GM19467 (cell line): ENCODE measurements around the gene PPP1R7.
A peak's percentile ranks its signal among the peaks of the same experiment; 100 is the strongest.
"Not testable (repeated sequence)": the region's sequence is repeated elsewhere in the genome, so short reads cannot be mapped to it uniquely, and the experiment has no call there.

Experiments used
- ATAC-seq: cut with Tn5 transposase; IDR thresholded peaks from one replicate; pipeline ENCODE4 v1.9.1; 2021; ENCODE audit warnings: mild to moderate bottlenecking, moderate library complexity; ENCODE audit not compliant: unreplicated experiment

Gene PPP1R7

GRCh38 chr2:241149925-241150659 lies at the start of gene PPP1R7:
Gene PPP1R7 (plus strand): TSS chr2:241150467. CDS start chr2:241150496, 29 bp downstream.
- peak; percentile 71 for ATAC-seq

GRCh38 chr2:241102239-241102803 lies 47.9 kb upstream of the PPP1R7 start, which contains the start of gene MTERF4:
Gene MTERF4 (minus strand): TSS chr2:241102287. CDS start chr2:241102273, 14 bp downstream.
- peak; percentile 81 for ATAC-seq

GRCh38 chr2:241103176-241103595 lies 47.1 kb upstream of the PPP1R7 start:
- no peak for ATAC-seq

- ATAC-seq, result not testable (repeated sequence)
Observed at GRCh38 chr2:241104611-241105010, 45.7 kb upstream of the PPP1R7 start.

- ATAC-seq, result no peak
Observed at GRCh38 chr2:241105641-241106040, 44.6 kb upstream of the PPP1R7 start.

- no peak for ATAC-seq
Observed at GRCh38 chr2:241107031-241107783, 43.1 kb upstream of the PPP1R7 start.

GRCh38 chr2:241108271-241109209 lies 41.7 kb upstream of the PPP1R7 start:
- no peak for ATAC-seq

- ATAC-seq, result no peak
Observed at GRCh38 chr2:241109210-241110088, 40.8 kb upstream of the PPP1R7 start.

GRCh38 chr2:241110089-241110606 lies 40.1 kb upstream of the PPP1R7 start:
- peak; percentile 23 for ATAC-seq

GRCh38 chr2:241110607-241111439 lies 39.4 kb upstream of the PPP1R7 start:
- ATAC-seq, result peak; percentile 50

GRCh38 chr2:241111440-241111805 lies 38.8 kb upstream of the PPP1R7 start:
- no peak for ATAC-seq

- no peak for ATAC-seq
Observed at GRCh38 chr2:241112046-241112445, 38.2 kb upstream of the PPP1R7 start.

GRCh38 chr2:241112592-241112991 lies 37.7 kb upstream of the PPP1R7 start:
- no peak for ATAC-seq

- ATAC-seq, result no peak
Observed at GRCh38 chr2:241114836-241115235, 35.4 kb upstream of the PPP1R7 start.

- no peak for ATAC-seq
Observed at GRCh38 chr2:241115361-241115760, 34.9 kb upstream of the PPP1R7 start.

- no peak for ATAC-seq
Observed at GRCh38 chr2:241116606-241117560, 33.4 kb upstream of the PPP1R7 start.

GRCh38 chr2:241118737-241119505 lies 31.3 kb upstream of the PPP1R7 start:
- no peak for ATAC-seq
